Stimulated activated CD4-positive, alpha-beta T cell treated with anti-CD3 and anti-CD28 coated beads, Interleukin-2, amount 100 ng/mL, for 4 hours (primary cell): ENCODE results near the gene CPLANE2.
A peak's percentile ranks its signal among the peaks of the same experiment; 100 is the strongest.
"Not testable (repeated sequence)": the region's sequence is repeated elsewhere in the genome, so short reads cannot be mapped to it uniquely, and the experiment has no call there.

Experiments
- DNase-seq: peaks from one replicate; pipeline ENCODE4 v3.0.0-alpha.2; 2020; ENCODE audit warnings: low read depth

The CPLANE2 gene

GRCh38 chr1:16230744-16231143 lies 6.2 kb downstream of the CPLANE2 start:
- DNase-seq, result no peak

- no peak for DNase-seq
These were observed 6.8 kb downstream of the CPLANE2 start for GRCh38 chr1:16229976-16230740.

GRCh38 chr1:16226490-16227179 lies 10.3 kb downstream of the CPLANE2 start:
- no peak for DNase-seq

- no peak for DNase-seq
These were observed 10.9 kb downstream of the CPLANE2 start for GRCh38 chr1:16226129-16226489.

GRCh38 chr1:16224472-16224871 lies 12.5 kb downstream of the CPLANE2 start:
- DNase-seq, result no peak

GRCh38 chr1:16222716-16223115 lies 14.3 kb downstream of the CPLANE2 start:
- not testable (repeated sequence) for DNase-seq

- no peak for DNase-seq
These were observed 15.5 kb downstream of the CPLANE2 start for GRCh38 chr1:16221499-16221898.

- no peak for DNase-seq
These were observed 16.9 kb downstream of the CPLANE2 start for GRCh38 chr1:16219968-16220500.

- no peak for DNase-seq
These were observed 18.3 kb downstream of the CPLANE2 start for GRCh38 chr1:16218674-16219071.

- no peak for DNase-seq
These were observed 18.8 kb downstream of the CPLANE2 start for GRCh38 chr1:16218014-16218673.

GRCh38 chr1:16217061-16217785 lies 19.8 kb downstream of the CPLANE2 start:
- DNase-seq, result peak; percentile 93

GRCh38 chr1:16215882-16216753 lies 20.9 kb downstream of the CPLANE2 start:
- no peak for DNase-seq

GRCh38 chr1:16215240-16215639 lies 21.7 kb downstream of the CPLANE2 start:
- not testable (repeated sequence) for DNase-seq

- not testable (repeated sequence) for DNase-seq
These were observed 23.4 kb downstream of the CPLANE2 start for GRCh38 chr1:16213544-16213943.

- DNase-seq, result no peak
These were observed 24.0 kb downstream of the CPLANE2 start for GRCh38 chr1:16213013-16213412.

GRCh38 chr1:16212251-16212961 lies 24.6 kb downstream of the CPLANE2 start, which contains the start of gene ARHGEF19:
Gene ARHGEF19, minus strand, starts transcription at chr1:16212652. Its CDS starts 3,598 bp downstream, at chr1:16209054.
- no peak for DNase-seq

- no peak for DNase-seq
These were observed 25.2 kb downstream of the CPLANE2 start for GRCh38 chr1:16211824-16212223.

GRCh38 chr1:16210581-16210980 lies 26.4 kb downstream of the CPLANE2 start:
- no peak for DNase-seq

GRCh38 chr1:16209847-16210407 lies 27.1 kb downstream of the CPLANE2 start:
- DNase-seq, result no peak
